ENCODE data around the gene TRAPPC11.

TRAPPC11 gene

DNA sequence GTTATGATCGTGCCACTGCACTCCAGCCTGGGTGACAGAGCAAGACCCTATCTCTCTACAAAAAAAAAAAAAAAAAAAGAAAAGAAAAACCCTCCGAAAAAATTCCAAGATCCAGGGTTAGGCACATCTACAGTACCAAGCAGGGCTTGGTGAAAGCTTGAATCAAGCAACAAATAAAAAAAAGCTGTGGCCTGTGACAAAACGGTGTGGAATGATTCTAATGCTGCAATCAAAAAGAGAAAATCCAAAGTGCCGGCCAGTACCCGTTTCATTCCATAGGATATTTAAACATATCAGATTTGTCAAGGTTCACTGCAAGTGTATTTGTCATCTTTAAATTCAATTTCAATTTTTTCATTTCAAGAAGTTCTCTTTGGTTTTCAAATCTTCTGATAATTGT is 20.7 kb upstream of the TRAPPC11 start:
- no peak for DNase-seq

DNA sequence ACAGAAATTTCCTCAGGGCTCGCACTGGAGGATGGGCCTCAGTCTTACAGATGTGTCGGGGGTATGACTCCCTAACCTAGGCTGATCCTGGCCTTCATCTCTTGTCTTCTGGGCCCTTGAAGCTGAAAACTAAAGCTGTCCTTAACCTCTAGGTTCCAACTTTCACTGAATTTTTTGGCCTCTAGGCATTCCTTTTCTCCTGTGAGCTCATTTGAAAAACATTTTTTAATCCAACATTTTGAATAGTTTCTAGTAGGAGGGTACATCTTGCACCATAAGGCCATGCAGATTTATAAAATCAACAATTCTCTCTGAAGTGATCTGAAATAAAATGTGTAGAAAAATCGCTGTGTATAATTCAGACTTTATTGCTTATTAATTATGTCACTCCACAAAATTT is 19.8 kb upstream of the TRAPPC11 start:
- no peak for DNase-seq

DNA sequence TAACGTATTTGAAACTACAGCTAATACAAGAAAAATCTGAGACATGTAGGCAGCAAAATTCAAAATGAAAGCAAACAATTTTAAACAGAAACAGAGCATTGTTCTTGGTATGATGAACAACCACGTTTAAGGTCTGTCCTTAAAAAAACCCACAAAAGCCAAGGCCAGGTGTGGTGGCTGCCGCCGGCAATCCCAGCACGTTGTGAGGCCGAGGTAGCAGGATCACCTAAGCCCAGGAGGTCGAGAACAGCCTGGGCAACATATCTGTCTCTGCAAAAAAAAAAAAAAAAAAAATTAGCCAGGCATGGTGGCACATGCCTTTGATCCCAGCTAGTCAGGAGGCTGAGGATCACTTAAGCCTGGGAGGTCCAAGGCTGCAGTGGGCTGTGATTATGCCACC is 13.8 kb upstream of the TRAPPC11 start:
- DNase-seq, result no peak

- no peak for DNase-seq
Measured at GRCh38 chr4:183657564-183657963, 1.5 kb upstream of the TRAPPC11 start.

GRCh38 chr4:183658362-183659028 is 598 bp upstream of the TRAPPC11 start:
- peak; percentile 55 for DNase-seq

DNA sequence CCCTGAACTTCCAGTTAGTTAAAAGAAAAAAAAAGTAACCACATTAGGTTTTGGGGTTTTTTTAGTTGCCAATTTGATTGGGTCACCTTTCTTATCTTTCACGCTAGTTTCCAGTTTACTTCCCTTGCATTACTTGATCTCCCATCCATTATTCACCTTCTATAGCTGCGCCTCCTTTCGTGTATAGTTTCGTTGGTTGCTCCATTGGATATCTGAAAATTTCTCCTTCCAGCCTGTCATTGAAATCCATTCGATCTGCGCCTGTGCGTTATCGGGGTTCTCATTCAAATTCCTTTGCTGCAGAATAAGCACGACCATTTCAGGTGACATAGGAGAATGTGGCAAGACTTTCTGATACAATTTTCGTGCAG is 764 bp downstream of the TRAPPC11 start:
- DNase-seq, result no peak

GRCh38 chr4:183666088-183666487 is 7.0 kb downstream of the TRAPPC11 start:
- DNase-seq, result no peak

DNA sequence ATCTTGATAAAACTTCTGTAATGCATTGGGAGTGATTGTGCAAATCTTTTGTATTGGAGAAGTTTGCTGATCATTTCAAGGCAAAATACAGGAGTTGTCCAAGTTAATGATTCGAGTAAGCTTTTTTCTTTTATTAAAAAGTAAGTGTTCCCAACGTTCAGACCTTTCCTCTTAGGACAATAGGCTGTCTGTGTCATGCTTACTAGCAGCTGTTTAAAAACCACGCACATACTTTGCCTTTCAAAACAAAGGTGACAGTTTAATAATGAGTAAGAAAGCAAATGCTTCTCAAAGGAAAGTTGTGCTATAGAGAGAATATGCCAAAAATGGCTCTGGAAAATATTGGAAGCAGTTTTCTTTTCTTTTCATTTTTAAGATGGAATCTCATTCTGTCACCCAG is 11.2 kb downstream of the TRAPPC11 start:
- DNase-seq, result no peak

DNA sequence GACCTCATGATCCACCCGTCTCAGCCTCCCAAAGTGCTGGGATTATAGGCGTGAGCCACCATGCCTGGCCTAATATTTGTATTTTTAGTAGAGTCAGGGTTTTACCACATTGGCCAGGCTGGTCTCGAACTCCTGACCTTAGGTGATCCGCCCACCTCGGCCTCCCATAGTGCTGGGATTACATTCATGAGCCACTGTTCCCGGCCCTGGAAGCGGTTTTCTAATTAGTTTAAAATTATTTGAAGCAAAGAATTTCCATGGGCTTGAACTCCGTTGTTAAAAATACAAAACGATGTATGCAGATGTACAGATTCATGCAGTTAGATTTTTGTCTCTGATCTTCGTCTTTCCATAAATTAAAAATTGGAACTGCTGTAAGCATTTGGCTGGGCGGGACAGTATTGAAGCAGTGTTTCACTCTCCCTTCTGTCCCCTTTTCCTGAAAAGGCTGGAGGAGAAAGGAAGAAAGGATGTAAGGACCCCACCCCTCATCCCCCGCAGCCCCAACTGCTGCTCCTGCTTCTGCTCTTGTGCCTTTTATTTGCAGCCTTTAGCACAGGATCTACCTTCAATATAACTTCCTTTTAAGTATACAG is 12.0 kb downstream of the TRAPPC11 start:
- DNase-seq, result no peak

DNA sequence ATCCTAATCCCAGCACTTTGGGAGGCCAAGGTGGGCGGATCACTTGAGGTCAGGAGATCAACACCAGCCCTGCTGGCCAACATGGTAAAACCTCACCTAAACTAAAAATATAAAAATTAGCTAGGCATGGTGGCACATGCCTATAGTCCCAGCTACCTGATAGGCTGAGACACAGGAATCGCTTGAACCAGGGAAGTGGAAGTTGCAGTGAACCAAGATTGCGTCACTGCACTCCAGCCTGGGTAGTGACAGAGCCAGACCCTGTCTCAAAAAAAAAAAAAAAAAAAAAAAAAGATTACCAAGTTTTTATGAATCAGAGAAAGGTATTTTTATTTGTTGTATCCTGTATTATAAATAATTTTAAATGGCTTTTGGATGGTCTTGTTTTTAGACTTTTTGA is 15.1 kb downstream of the TRAPPC11 start:
- no peak for DNase-seq

DNA sequence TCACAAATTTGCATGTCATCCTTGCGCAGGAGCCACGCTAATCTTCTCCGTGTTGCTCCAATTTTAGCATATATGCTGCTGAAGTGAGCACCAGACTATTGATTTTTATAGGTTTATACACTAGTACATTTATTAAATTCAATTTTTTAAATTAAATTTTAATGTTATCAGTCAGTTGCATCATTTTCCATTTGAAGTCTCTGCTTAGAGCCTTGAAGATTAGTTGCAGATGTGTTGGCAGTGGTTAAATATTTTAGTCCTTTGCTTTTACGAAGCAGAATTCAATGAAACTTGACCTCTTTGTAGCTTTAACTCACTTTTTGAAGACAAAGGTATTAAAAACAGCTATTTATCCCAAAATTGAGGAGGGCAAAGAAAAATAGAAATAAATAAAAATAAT is 16.5 kb downstream of the TRAPPC11 start:
- no peak for DNase-seq

- DNase-seq, result no peak
Measured at GRCh38 chr4:183681119-183681518, 22.0 kb downstream of the TRAPPC11 start.

GRCh38 chr4:183686461-183686860 is 27.4 kb downstream of the TRAPPC11 start:
- DNase-seq, result no peak

DNA sequence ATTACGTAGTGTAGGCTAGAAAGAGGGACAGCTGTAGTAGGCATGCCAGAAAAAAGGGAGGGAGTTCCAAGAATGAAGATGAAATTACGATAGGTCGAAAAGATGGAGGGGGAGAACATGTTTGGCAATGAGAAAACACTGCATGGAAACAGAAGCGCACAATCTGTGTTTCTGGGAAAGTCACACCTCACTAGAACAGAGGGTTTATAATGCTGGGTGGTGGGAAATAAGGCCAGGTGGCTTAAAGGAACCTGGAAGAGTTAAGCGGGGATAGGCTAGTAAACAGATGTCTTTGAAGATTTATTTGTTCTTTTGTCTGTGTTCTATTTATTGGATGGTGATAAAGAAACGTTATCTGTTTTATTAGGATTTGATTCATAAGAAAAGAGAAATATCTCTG is 29.1 kb downstream of the TRAPPC11 start:
- no peak for DNase-seq

GRCh38 chr4:183691006-183691405 is 31.9 kb downstream of the TRAPPC11 start:
- no peak for DNase-seq

DNA sequence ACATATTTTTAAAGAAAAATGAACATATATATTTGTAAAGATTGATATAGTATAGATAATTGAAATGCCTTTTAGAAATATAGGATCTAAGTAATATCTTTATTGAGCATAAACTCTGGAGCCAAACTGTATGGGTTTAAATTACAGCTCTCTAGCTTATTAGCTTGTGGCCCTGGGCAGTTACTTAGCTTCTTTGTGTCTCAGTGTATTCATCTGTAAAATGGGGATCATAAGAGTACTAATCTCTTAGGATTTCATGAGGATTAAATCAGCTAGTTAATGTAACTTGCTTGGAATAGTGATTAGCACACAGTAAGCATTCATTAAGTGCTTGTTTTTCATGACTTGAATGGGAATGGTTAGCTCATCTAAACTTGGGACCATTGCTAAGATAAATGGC is 32.8 kb downstream of the TRAPPC11 start:
- DNase-seq, result no peak

DNA sequence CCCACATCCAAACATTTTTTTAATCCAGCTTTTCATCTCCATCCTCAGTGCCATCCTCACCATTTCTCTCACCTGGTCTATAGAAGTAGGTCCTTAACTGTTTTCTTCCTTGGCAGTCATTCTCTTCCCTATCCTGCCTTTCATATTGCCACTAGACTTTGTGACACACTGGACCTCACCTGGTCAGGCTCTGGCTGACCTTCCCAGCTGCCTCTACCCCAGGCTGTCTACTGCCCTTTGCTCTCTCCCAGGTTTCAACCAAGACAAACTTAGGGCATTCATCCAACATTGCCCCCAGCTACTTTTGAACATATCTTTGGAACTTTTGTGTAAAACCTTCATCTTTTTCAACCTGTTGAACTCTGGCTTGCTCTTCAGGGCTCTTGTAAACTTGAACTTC is 39.8 kb downstream of the TRAPPC11 start:
- no peak for DNase-seq

DNA sequence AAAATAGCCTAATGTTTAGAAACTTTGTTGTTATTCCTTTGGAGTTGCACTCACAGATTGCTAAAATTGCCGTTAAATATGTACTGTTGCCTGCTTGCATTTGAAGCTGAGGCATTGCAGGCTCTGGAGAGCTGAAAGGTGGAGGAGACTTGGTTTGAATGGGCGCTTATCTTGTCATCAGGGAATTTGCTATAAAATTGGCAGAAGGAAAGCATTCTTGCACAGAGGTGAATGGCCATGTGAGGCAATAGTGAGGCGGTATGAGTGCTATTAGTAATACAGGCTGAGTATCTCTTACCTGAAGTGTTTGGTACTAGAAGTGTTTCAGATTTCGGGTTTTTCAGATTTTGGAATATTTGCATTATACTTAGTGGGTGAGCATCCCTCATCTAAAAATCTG is 41.3 kb downstream of the TRAPPC11 start:
- no peak for DNase-seq

GRCh38 chr4:183702492-183702891 is 43.4 kb downstream of the TRAPPC11 start:
- no peak for DNase-seq

DNA sequence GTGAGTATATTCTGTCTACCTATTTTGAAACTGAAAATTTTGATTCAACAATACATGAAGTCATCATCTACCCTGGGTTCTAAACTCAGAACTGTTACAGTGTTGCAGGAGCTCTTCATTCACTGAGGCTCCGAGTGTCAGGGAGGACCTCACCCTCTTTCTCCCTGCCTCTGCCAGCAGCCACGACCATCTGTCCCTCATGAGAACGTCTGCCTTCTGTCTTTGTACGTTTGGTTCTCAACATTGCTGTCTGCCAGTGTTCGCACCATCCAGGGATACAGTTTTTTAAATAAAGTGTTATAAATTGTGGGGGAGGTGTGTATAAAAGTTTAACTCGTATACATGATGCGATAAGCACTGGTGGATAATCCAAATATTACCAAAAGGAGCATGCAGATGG is 55.5 kb downstream of the TRAPPC11 start:
- no peak for DNase-seq

- no peak for DNase-seq
Measured at GRCh38 chr4:183716302-183716701, 57.2 kb downstream of the TRAPPC11 start.

- no peak for DNase-seq
Measured at GRCh38 chr4:183718876-183719275, 59.8 kb downstream of the TRAPPC11 start.

GRCh38 chr4:183721207-183722081 is 62.4 kb downstream of the TRAPPC11 start:
- peak; percentile 81 for DNase-seq

Measured in islet precursor cell (in vitro differentiated cells).